Naive thymus-derived CD8-positive, alpha-beta T cell (primary cell): ENCODE measurements around the gene MFSD6. TPM values are rescaled to one million over a fixed set of nuclear protein-coding genes. Genes with fewer than 3 reads are reported as not detected.

Experiments used
- ATAC-seq, 2 donors: fragments of 150-1000 bp; cut with Tn5 transposase in 1 of 2; sonication (Bioruptor Pico), chemical (Tn5 transposase) in 1 of 2; 1 replicate in 1 of 2; 2 replicates in 1 of 2; pipeline ENCODE4 v1.10.0; 2021; ENCODE audit warnings: mild to moderate bottlenecking in 2 of 2, moderate library complexity in 2 of 2
- POLR2A ChIA-PET: fragments of 350-600 bp; sonication (Branson Sonifier 250); formaldehyde crosslinking; loops from one replicate; lab custom pipeline; 2021; ENCODE audit warnings: antibody characterized with exemption; lab: Charles Lee
- DNase-seq, 10 donors: peaks; one replicate each; pipeline versions ENCODE4 v3.0.0 to v3.0.0-alpha.2; 2020 to 2022
- H3K27ac Mint-ChIP-seq, 10 donors: one replicate each; pipeline ENCODE4 v1.8.0; 2020 to 2022; ENCODE audit warnings: mild to moderate bottlenecking in 10 of 10, mixed read lengths in 10 of 10, moderate library complexity in 4 of 10, inconsistent platforms in 1 of 10
- H3K27me3 Mint-ChIP-seq, 5 donors: one replicate each; pipeline ENCODE4 v1.8.0; 2021 to 2022; ENCODE audit warnings: mixed read lengths in 5 of 5
- H3K36me3 Mint-ChIP-seq, 3 donors: one replicate each; pipeline ENCODE4 v1.8.0; 2020 to 2022; ENCODE audit warnings: mixed read lengths in 3 of 3, mild to moderate bottlenecking in 2 of 3, inconsistent platforms in 1 of 3
- H3K4me1 Mint-ChIP-seq, 4 donors: one replicate each; pipeline ENCODE4 v1.8.0; 2021 to 2022; ENCODE audit warnings: mixed read lengths in 4 of 4
- H3K4me3 Mint-ChIP-seq, 10 donors: one replicate each; pipeline ENCODE4 v1.8.0; 2020 to 2022; ENCODE audit warnings: mild to moderate bottlenecking in 10 of 10, mixed read lengths in 10 of 10, moderate library complexity in 6 of 10, inconsistent platforms in 1 of 10
- H3K9me3 Mint-ChIP-seq, 9 donors: one replicate each; pipeline ENCODE4 v1.8.0; 2020 to 2022; ENCODE audit warnings: mixed read lengths in 9 of 9, mild to moderate bottlenecking in 3 of 9, inconsistent platforms in 1 of 9, moderate library complexity in 1 of 9
- polyA plus RNA-seq, 3 donors: library from polyadenylated mRNA; unstranded; fragments of 300-500 nt; fragmentation: Illumina TruSeq; gene quantifications; one replicate each; pipeline ENCODE4 v1.2.3, GENCODE V29; 2021
- total RNA-seq, 8 experiments: library from RNA in 2 of 8; stranded (reverse) in 2 of 8; gene quantifications; one replicate each; pipeline ENCODE4 v1.2.3 and lab custom pipeline; 2021 to 2026

Gene MFSD6
- total and polyA plus RNA-seq, 5 experiments from 2014 or later = 14.7 to 61.3 (median 18.5) TPM

GRCh38 chr2:190468814-190469569 is 60.8 kb downstream of the MFSD6 start:
- peak overlapping the region in 4 of 10 donors; percentile 3 to 54 (median 24) for H3K4me3 Mint-ChIP-seq
- no peaks in the 10 kb centered on the region for H3K9me3 Mint-ChIP-seq
- POLR2A ChIA-PET = interaction anchor here (1.6 kb wide), 1 partner anchor 59 kb away, joined by 4 read pairs; no protein-coding TSS in a partner anchor
- DNase-seq = no peak
- H3K36me3 Mint-ChIP-seq = peaks cover 9 to 38% (median 32%) of the 10 kb centered on the region in 3 donors
- peak overlapping the region in 8 of 10 donors; percentile 7 to 70 (median 47) for H3K27ac Mint-ChIP-seq
- no peak for ATAC-seq
- peaks cover 43 to 70% (median 63%) of the 10 kb centered on the region in 4 donors for H3K4me1 Mint-ChIP-seq
- H3K27me3 Mint-ChIP-seq = no peaks in the 10 kb centered on the region

- Mint-ChIP-seq H3K27me3 (no peaks in the 10 kb centered on the region), H3K27ac (peak overlapping the region in 4 of 10 donors; percentile 47 to 88 (median 62)), H3K9me3 (no peaks in the 10 kb centered on the region), H3K4me3 (no peak overlapping the region), H3K36me3 (peaks cover 9 to 38% (median 32%) of the 10 kb centered on the region in 3 donors), H3K4me1 (peaks cover 37 to 62% (median 55%) of the 10 kb centered on the region in 4 donors)
- ATAC-seq = peak; percentile 17 to 64
- DNase-seq = no peak
- POLR2A ChIA-PET = no interaction called here
These were observed 61.6 kb downstream of the MFSD6 start for GRCh38 chr2:190469771-190470170.

GRCh38 chr2:190470256-190470826 is 62.2 kb downstream of the MFSD6 start:
- DNase-seq = no peak
- Mint-ChIP-seq H3K27me3 (no peaks in the 10 kb centered on the region), H3K4me1 (peaks cover 34 to 57% (median 50%) of the 10 kb centered on the region in 4 donors), H3K36me3 (peaks cover 9 to 38% (median 32%) of the 10 kb centered on the region in 3 donors), H3K9me3 (no peaks in the 10 kb centered on the region), H3K27ac (peak overlapping the region in 6 of 10 donors; percentile 1 to 63 (median 34)), H3K4me3 (no peak overlapping the region)
- POLR2A ChIA-PET = no interaction called here
- ATAC-seq = no peak

GRCh38 chr2:190477661-190478454 is 69.7 kb downstream of the MFSD6 start:
- no peak for DNase-seq
- peaks cover 0 to 20% (median 6%) of the 10 kb centered on the region in 3 donors for H3K36me3 Mint-ChIP-seq
- H3K27me3 Mint-ChIP-seq = no peaks in the 10 kb centered on the region
- ATAC-seq = no peak
- peak overlapping the region in 6 of 10 donors; percentile 0 to 83 (median 32) for H3K27ac Mint-ChIP-seq
- H3K4me1 Mint-ChIP-seq = peaks cover 17 to 37% (median 27%) of the 10 kb centered on the region in 4 donors
- H3K9me3 Mint-ChIP-seq = no peaks in the 10 kb centered on the region
- no peak overlapping the region for H3K4me3 Mint-ChIP-seq
- POLR2A ChIA-PET = interaction anchor here (0.5 to 0.6 kb wide), 2 partner anchors 57 to 1227 kb away, joined by 3 read pairs; no protein-coding TSS in a partner anchor

- Mint-ChIP-seq H3K36me3 (peaks cover 0 to 25% (median 7%) of the 10 kb centered on the region in 3 donors), H3K4me1 (peaks cover 17 to 42% (median 28%) of the 10 kb centered on the region in 4 donors), H3K4me3 (no peak overlapping the region), H3K27me3 (no peaks in the 10 kb centered on the region), H3K27ac (peak overlapping the region in 8 of 10 donors; percentile 35 to 84 (median 74)), H3K9me3 (no peaks in the 10 kb centered on the region)
- ATAC-seq = no peak
- POLR2A ChIA-PET = no interaction called here
- no peak for DNase-seq
These were observed 70.5 kb downstream of the MFSD6 start for GRCh38 chr2:190478572-190479195.

- H3K4me3 Mint-ChIP-seq = no peak overlapping the region
- H3K9me3 Mint-ChIP-seq = no peaks in the 10 kb centered on the region
- POLR2A ChIA-PET = no interaction called here
- peaks cover 3 to 34% (median 12%) of the 10 kb centered on the region in 3 donors for H3K36me3 Mint-ChIP-seq
- DNase-seq = no peak
- H3K27me3 Mint-ChIP-seq = no peaks in the 10 kb centered on the region
- H3K27ac Mint-ChIP-seq = peak overlapping the region in 7 of 10 donors; percentile 3 to 83 (median 53)
- H3K4me1 Mint-ChIP-seq = peaks cover 17 to 54% (median 32%) of the 10 kb centered on the region in 4 donors
- ATAC-seq = no peak
These were observed 73.2 kb downstream of the MFSD6 start for GRCh38 chr2:190481339-190481738.

GRCh38 chr2:190482451-190482850 is 74.3 kb downstream of the MFSD6 start:
- no peaks in the 10 kb centered on the region for H3K27me3 Mint-ChIP-seq

GRCh38 chr2:190486037-190486623 is 78.0 kb downstream of the MFSD6 start:
- Mint-ChIP-seq H3K4me1 (peaks cover 17 to 55% (median 37%) of the 10 kb centered on the region in 4 donors), H3K36me3 (peaks cover 22 to 70% (median 54%) of the 10 kb centered on the region in 3 donors), H3K27me3 (no peaks in the 10 kb centered on the region), H3K27ac (peak overlapping the region in 8 of 10 donors; percentile 7 to 80 (median 58)), H3K9me3 (peaks cover 0 to 3% (median 0%) of the 10 kb centered on the region in 9 donors), H3K4me3 (no peak overlapping the region)
- ATAC-seq = no peak
- DNase-seq = no peak
- POLR2A ChIA-PET = no interaction called here

More at GRCh38 chr2:190482451-190482850, 74.3 kb downstream of the MFSD6 start:
- H3K4me3 Mint-ChIP-seq = no peak overlapping the region
- ATAC-seq (no peak), DNase-seq (no peak)
- peak overlapping the region in 3 of 10 donors; percentile 2 to 36 (median 4) for H3K27ac Mint-ChIP-seq
- H3K4me1 Mint-ChIP-seq = peaks cover 17 to 59% (median 34%) of the 10 kb centered on the region in 4 donors
- POLR2A ChIA-PET = interaction anchor here (1.0 kb wide), 1 partner anchor 51 kb away, joined by 3 read pairs; no protein-coding TSS in a partner anchor
- no peaks in the 10 kb centered on the region for H3K9me3 Mint-ChIP-seq
- H3K36me3 Mint-ChIP-seq = peaks cover 5 to 41% (median 21%) of the 10 kb centered on the region in 3 donors

GRCh38 chr2:190488516-190489233 is 80.5 kb downstream of the MFSD6 start:
- no peaks in the 10 kb centered on the region for H3K27me3 Mint-ChIP-seq
- H3K9me3 Mint-ChIP-seq = peaks cover 4 to 25% (median 12%) of the 10 kb centered on the region in 9 donors
- no peak for ATAC-seq
- DNase-seq = no peak
- peak overlapping the region in 4 of 10 donors; percentile 25 to 86 (median 48) for H3K27ac Mint-ChIP-seq
- no peak overlapping the region for H3K4me3 Mint-ChIP-seq
- peaks cover 43 to 77% (median 75%) of the 10 kb centered on the region in 3 donors for H3K36me3 Mint-ChIP-seq
- POLR2A ChIA-PET = interaction anchor here (1.0 kb wide), 1 partner anchor 82 kb away, joined by 3 read pairs; no protein-coding TSS in a partner anchor
- H3K4me1 Mint-ChIP-seq = peaks cover 20 to 53% (median 45%) of the 10 kb centered on the region in 4 donors

GRCh38 chr2:190489475-190489874 is 81.3 kb downstream of the MFSD6 start:
- Mint-ChIP-seq H3K9me3 (peaks cover 4 to 30% (median 12%) of the 10 kb centered on the region in 9 donors), H3K36me3 (peaks cover 43 to 81% (median 78%) of the 10 kb centered on the region in 3 donors), H3K27ac (peak overlapping the region in 7 of 10 donors; percentile 24 to 81 (median 35)), H3K4me3 (no peak overlapping the region), H3K4me1 (peaks cover 23 to 55% (median 49%) of the 10 kb centered on the region in 4 donors), H3K27me3 (no peaks in the 10 kb centered on the region)
- DNase-seq = no peak
- ATAC-seq = no peak
- POLR2A ChIA-PET = interaction anchor here (1.0 kb wide), 1 partner anchor 82 kb away, joined by 3 read pairs; no protein-coding TSS in a partner anchor

- ATAC-seq (no peak), DNase-seq (no peak)
- H3K27ac Mint-ChIP-seq = peak overlapping the region in 1 of 10 donors; percentile 25
- POLR2A ChIA-PET = no interaction called here
- no peak overlapping the region for H3K4me3 Mint-ChIP-seq
- H3K27me3 Mint-ChIP-seq = no peaks in the 10 kb centered on the region
- H3K36me3 Mint-ChIP-seq = peaks cover 50 to 88% (median 83%) of the 10 kb centered on the region in 3 donors
- H3K4me1 Mint-ChIP-seq = peaks cover 30 to 60% (median 57%) of the 10 kb centered on the region in 4 donors
- peaks cover 4 to 30% (median 12%) of the 10 kb centered on the region in 9 donors for H3K9me3 Mint-ChIP-seq
These were observed 82.3 kb downstream of the MFSD6 start for GRCh38 chr2:190490502-190490901.
